NCI-H510A treated with DMSO at 0.1 percent for 48 hours (cell line): ENCODE results near the gene SAA1.

Source experiments
- DNase-seq: peaks from one replicate; lab custom pipeline; 2025; lab: John Stamatoyannopoulos, UW

The SAA1 gene

GRCh38 chr11:18310800-18311340 lies 44.8 kb downstream of the SAA1 start:
- no peak for DNase-seq

GRCh38 chr11:18312012-18312411 lies 45.9 kb downstream of the SAA1 start:
- DNase-seq, result no peak

- no peak for DNase-seq
These were observed 46.8 kb downstream of the SAA1 start for GRCh38 chr11:18312663-18313420.

- DNase-seq, result no peak
These were observed 48.1 kb downstream of the SAA1 start for GRCh38 chr11:18313965-18314763.

GRCh38 chr11:18314784-18315523 lies 48.9 kb downstream of the SAA1 start:
- DNase-seq, result no peak

GRCh38 chr11:18315893-18316292 lies 49.8 kb downstream of the SAA1 start:
- DNase-seq, result no peak

- no peak for DNase-seq
These were observed 51.5 kb downstream of the SAA1 start for GRCh38 chr11:18317551-18317950.
